Calu3 (cell line): ENCODE results near the gene OSBPL5. TPM values are rescaled to one million over a fixed set of nuclear protein-coding genes. Genes with fewer than 3 reads are reported as not detected.

ENCODE experiments used
- BruUV-seq: library from RNA; stranded (reverse); fragments of 400-500 nt; replicated peaks from 2 replicates; lab custom pipeline; 2021; lab: Mats Ljungman, UMichigan
- CTCF ChIA-PET: fragments of 300-600 bp; sonication (Branson Sonifier 250); formaldehyde crosslinking; loops from one replicate; lab custom pipeline; 2022; ENCODE audit warnings: antibody characterized with exemption; lab: Charles Lee
- DNase-seq: peaks from one replicate; pipeline ENCODE4 v3.0.0; 2022
- H3K27ac Mint-ChIP-seq: one replicate; pipeline ENCODE4 v1.8.0; 2022; ENCODE audit warnings: mixed read lengths; ENCODE audit not compliant: unreplicated experiment
- H3K27me3 Mint-ChIP-seq: one replicate; pipeline ENCODE4 v1.8.0; 2022; ENCODE audit warnings: mixed read lengths; ENCODE audit not compliant: unreplicated experiment
- H3K36me3 Mint-ChIP-seq: one replicate; pipeline ENCODE4 v1.8.0; 2022; ENCODE audit warnings: mild to moderate bottlenecking, moderate library complexity, mixed read lengths; ENCODE audit not compliant: insufficient read depth, unreplicated experiment
- H3K4me1 Mint-ChIP-seq: one replicate; pipeline ENCODE4 v1.8.0; 2022; ENCODE audit warnings: mild to moderate bottlenecking, low read depth, mixed read lengths; ENCODE audit not compliant: unreplicated experiment
- H3K4me3 Mint-ChIP-seq: one replicate; pipeline ENCODE4 v1.8.0; 2022; ENCODE audit warnings: mild to moderate bottlenecking, low read depth, moderate library complexity, mixed read lengths; ENCODE audit not compliant: unreplicated experiment
- H3K9me3 Mint-ChIP-seq: one replicate; pipeline ENCODE4 v1.8.0; 2022; ENCODE audit warnings: low read depth, mixed read lengths; ENCODE audit not compliant: unreplicated experiment
- CTCF ChIP-seq: fragments of 200-600 bp; IDR thresholded peaks from one replicate; pipeline ENCODE4 v1.8.0; 2022; ENCODE audit warnings: antibody characterized with exemption; ENCODE audit not compliant: unreplicated experiment
- intact Hi-C: fragments of 100-400 bp; cut with micrococcal nuclease; formaldehyde crosslinking; loops from one replicate; pipeline ENCODE4 v1.10.0; 2022; ENCODE audit not compliant: unreplicated experiment
- total RNA-seq: library from RNA; stranded (reverse); gene quantifications from 2 replicates; pipeline ENCODE4 v1.2.3, GENCODE V29; 2022

The OSBPL5 gene
- total RNA-seq, 1 experiment from 2014 or later = 7.1 TPM

- intact Hi-C loops = no loop called here
- peaks cover 87% of the 10 kb centered on the region for H3K27me3 Mint-ChIP-seq
- no peak for DNase-seq
- no TSS peak for BruUV-seq
- TF ChIP-seq CTCF = no peak
- CTCF ChIA-PET = interaction anchor here (0.7 kb wide), 1 partner anchor 246 kb away, joined by 3 read pairs; no protein-coding TSS in a partner anchor
- H3K4me1 Mint-ChIP-seq = no peaks in the 10 kb centered on the region
- H3K9me3 Mint-ChIP-seq = no peaks in the 10 kb centered on the region
- H3K36me3 Mint-ChIP-seq = no peaks in the 10 kb centered on the region
- no peak overlapping the region for H3K27ac Mint-ChIP-seq
- H3K4me3 Mint-ChIP-seq = no peak overlapping the region
These were observed 19.7 kb upstream of the OSBPL5 start for GRCh38 chr11:3184732-3185347.

GRCh38 chr11:3183523-3183922 is 18.4 kb upstream of the OSBPL5 start:
- Mint-ChIP-seq H3K9me3 (no peaks in the 10 kb centered on the region), H3K27me3 (peaks cover 80% of the 10 kb centered on the region), H3K4me1 (no peaks in the 10 kb centered on the region), H3K36me3 (no peaks in the 10 kb centered on the region), H3K4me3 (no peak overlapping the region), H3K27ac (no peak overlapping the region)
- BruUV-seq = no TSS peak
- no peak for TF ChIP-seq CTCF
- intact Hi-C loops = no loop called here
- no peak for DNase-seq
- CTCF ChIA-PET = no interaction called here

- intact Hi-C loops = no loop called here
- no peak for TF ChIP-seq CTCF
- no TSS peak for BruUV-seq
- Mint-ChIP-seq H3K4me1 (no peaks in the 10 kb centered on the region), H3K9me3 (no peaks in the 10 kb centered on the region), H3K4me3 (no peak overlapping the region), H3K27ac (no peak overlapping the region), H3K27me3 (peaks cover 70% of the 10 kb centered on the region), H3K36me3 (no peaks in the 10 kb centered on the region)
- no peak for DNase-seq
- CTCF ChIA-PET = no interaction called here
These were observed 17.3 kb upstream of the OSBPL5 start for GRCh38 chr11:3182462-3182852.

- no peak for TF ChIP-seq CTCF
- no peaks in the 10 kb centered on the region for H3K4me1 Mint-ChIP-seq
- intact Hi-C loops = no loop called here
- H3K9me3 Mint-ChIP-seq = no peaks in the 10 kb centered on the region
- H3K27ac Mint-ChIP-seq = no peak overlapping the region
- H3K36me3 Mint-ChIP-seq = no peaks in the 10 kb centered on the region
- H3K4me3 Mint-ChIP-seq = no peak overlapping the region
- DNase-seq = no peak
- CTCF ChIA-PET = no interaction called here
- peaks cover 64% of the 10 kb centered on the region for H3K27me3 Mint-ChIP-seq
- no TSS peak for BruUV-seq
These were observed 16.8 kb upstream of the OSBPL5 start for GRCh38 chr11:3181725-3182461.
